NCI-H187 treated with DMSO at 0.1 percent for 48 hours (cell line): ENCODE data around the gene SLC6A3.
"Not testable (repeated sequence)": the region's sequence is repeated elsewhere in the genome, so short reads cannot be mapped to it uniquely, and the experiment has no call there.

Source experiments
- DNase-seq: peaks from one replicate; lab custom pipeline; 2025; lab: John Stamatoyannopoulos, UW

The SLC6A3 gene

DNA sequence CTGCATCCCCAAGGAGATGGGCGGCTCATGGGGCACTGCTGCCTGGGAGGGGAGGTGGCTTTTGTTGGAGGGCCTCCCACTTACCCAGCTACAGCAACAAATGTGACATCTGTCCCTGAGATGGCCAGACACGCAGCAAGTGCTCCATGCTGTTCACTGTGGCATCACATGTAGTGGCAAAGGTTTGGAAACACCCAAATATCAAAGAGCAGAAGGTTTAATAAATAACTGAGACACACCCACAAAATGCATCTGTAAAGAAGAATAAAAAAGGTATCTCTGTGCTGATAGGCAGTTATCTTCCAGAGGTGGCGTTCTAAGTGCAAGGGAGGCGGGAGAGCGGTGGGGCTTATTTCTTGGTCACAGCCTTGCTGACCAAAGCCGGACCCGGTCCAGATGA lies 77.0 kb downstream of the SLC6A3 start:
- DNase-seq, result no peak

DNA sequence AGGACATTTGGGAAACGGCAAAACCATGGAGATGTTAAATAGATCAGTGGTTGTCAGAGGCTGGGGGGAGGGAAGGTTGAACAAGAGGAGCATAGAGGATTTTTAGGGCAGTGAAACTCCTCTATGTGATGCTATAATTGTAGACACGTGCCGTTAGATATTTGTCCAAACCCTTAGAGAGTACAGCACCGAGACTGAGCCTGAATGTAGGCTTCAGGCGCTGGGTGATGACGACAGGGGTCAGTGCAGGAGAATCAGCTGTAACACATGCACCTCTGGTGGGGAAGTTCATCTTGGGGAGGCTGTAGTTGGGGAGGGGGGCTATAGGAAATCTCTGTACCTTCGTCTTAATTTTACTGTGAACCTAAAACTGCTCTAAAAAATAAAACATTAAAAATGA lies 78.1 kb downstream of the SLC6A3 start:
- DNase-seq, result no peak

DNA sequence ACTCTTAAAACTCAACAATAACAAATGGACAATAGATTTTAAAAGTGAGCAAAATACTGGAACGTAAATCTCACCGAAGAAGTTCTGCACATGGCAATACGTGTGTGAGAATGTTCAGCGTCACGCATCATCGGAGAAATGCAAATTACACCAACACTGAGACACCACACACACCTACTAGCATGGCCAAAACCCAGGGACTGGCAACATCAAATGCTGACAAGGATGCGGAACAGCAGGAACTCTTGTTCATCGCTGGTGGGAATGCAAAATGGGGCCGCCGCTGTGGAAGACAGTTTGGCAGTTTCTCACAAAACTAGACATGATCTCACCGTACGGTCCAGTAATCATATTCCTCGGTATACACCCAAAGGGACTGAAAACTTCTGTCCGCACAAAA lies 78.7 kb downstream of the SLC6A3 start:
- DNase-seq, result no peak

DNA sequence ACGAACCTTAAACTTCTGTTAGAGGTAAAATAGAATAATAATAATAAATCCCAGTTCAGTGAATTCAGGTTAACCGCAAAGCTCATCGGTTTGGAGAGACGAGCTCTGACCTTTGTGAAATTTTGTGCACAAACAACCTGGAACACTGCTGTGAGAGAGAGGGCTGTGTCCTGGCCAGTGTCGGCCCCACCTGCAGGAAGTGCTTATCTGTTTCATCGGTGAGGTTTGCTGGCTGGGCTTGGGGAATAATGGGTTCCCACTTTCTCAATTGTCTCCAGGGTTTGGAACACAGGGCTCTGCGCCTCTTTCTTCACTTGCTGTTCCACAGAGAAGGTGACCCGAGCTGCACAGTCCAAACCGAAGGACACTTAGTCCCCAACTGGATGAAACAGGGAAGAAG lies 81.0 kb downstream of the SLC6A3 start:
- DNase-seq, result no peak

DNA sequence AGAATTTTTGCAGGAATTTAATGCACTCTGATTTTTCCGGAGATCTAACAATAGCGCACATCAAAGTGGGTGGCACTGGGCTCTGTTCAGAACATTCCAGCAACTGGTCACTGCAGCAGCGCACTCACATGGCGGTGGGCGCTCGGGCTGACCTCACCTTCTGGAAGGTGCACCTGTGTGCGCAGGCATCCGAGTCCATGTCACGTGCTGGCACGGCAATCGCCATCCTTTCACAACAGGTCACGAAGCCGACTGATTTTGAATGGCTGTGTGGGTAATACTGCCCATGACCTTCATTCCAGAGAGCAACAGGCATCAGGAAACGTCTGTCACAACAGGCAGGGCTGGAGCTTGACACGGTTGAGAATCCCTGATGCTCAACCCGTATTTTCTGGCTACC lies 81.7 kb downstream of the SLC6A3 start:
- no peak for DNase-seq

DNA sequence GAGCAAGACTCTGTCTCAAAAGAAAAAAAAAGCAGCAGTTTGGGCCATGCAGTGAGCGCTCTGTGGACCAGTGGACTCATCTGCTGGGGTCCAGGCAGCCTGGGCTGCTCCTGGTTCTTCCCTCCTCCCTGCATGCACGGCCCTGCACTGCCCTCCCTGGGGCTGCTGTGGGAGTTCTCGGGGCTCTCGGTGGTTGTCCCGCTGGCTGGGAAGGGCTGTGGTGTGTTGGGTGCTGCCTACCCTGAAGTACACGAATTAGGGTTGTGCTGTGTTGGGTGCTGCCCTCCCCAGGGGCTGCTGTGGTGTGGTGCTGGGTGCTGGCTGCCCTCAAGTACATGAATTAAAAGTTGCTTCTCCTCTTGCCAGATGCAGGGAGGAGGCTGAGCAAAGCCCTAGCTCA lies 82.1 kb downstream of the SLC6A3 start:
- no peak for DNase-seq

DNA sequence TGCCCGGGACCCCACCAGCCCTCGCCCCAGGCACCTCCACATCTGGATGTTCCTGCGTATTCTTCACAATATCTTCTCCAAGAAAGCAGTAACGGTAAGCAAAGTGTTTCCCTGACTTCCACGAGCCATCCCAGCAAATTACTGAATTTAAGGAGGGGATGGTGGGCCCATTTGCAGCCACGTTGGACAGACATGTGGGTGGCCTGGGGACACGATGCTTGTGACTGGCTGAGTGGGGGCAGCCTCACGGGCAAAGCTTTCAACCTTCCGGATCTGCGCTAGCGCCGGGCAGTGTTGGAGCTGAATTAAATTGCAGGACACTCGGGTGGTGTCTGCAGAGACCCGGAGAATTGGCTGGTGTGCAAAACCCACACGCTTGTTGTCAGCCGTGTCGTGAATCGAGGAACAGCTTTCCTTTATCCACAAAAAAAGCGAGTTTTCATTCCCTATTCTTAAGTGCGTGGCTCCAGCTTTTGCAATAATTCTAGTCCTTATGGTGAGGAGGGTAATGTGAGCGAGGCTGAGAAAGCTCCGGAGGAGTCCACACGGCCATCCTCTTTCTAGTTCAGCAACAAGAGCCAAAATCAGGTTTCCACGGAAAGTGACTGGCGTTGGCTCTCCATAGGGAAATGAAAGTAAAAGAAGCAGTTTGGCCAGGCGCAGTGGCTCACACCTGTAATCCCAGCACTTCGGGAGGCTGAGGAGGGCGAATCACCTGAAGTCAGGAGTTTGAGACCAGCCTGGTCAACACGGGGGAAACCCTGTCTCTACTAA lies 82.8 kb downstream of the SLC6A3 start:
- no peak for DNase-seq

DNA sequence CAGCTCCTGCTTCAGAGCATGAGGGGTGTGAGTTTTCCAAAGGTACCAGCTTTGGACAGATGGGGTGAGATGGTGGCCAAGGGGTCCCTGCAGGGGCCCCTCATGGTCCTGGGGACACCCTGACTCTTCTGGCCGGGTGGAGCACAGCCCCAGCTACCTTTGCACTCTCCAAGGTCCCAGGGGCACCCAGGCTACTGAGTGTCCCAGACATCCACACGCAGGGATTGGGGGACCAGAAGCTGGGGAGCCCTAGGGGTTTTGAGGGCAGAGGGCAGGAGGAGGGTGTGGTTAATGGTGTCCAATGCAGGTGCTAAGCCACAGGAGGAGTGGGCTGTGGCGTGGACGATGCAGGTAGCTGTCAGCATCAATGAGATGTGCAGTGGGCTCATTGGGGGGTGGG lies 84.4 kb downstream of the SLC6A3 start:
- DNase-seq, result no peak

DNA sequence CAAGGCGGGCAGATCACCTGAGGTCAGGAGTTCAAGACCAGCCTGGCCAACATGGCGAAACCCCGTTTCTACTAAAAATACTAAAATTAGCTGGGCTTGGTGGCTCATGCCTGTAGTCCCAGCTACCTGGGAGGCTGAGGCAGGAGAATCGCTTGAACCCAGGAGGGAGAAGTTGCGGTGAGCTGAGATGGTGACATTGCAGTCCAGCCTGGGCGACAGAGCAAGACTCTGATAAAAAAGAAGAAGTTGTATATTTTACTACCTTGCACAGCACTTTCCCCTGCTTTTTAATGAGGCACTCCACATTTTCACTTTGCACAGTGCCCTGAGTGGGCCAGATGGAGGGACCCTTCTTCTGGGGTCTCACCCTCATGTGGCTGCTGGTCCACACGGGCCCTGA lies 84.9 kb downstream of the SLC6A3 start:
- not testable (repeated sequence) for DNase-seq

DNA sequence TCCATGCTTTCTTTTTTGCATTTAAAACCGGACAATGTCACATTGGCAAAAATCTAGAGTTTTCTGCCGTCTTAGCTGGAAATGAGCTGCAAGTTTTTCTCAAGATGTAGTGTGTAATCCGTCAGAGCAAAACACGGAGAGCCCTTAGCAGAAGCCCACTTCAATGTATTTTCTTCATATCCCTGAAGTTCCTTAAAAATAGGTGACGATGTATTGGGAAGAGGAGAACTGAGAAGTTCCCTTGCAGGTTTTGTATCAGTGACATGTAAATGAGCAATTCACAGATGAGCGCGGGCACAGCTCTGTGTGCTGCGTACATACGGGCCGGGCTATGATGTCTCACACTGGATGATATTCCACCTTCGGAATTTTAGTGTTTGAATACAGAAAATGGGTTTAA lies 85.5 kb downstream of the SLC6A3 start:
- DNase-seq, result no peak

DNA sequence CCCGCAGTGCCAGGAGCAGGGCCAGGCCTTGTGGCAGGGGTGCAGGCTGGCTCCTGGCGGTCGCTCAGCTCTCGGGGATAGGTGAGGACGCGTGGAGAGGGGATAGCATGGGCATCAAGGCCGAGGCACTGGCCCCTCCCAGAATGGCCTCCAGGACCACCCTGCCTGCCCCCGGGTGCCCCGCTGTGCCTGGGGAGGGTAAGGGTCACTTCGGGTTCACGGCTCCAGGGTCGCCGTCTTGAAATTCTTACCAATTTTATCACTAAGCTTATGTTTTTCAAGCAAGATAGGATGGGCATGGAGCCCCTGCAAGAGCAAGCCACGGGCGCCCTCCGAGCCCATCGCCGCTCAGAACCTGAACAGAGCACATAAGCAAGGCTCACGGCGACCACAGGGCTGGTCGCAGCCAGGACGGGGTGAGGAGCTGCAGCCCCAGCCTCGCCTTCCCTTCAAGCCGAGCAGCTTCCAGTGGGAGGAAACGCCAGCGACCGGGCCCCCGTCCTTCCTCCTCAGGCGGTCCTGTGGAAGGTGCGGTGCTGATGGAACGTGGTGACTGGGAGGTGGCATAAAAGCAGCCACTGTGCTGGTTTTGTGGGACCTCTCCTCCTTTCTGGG lies 86.1 kb downstream of the SLC6A3 start:
- no peak for DNase-seq

DNA sequence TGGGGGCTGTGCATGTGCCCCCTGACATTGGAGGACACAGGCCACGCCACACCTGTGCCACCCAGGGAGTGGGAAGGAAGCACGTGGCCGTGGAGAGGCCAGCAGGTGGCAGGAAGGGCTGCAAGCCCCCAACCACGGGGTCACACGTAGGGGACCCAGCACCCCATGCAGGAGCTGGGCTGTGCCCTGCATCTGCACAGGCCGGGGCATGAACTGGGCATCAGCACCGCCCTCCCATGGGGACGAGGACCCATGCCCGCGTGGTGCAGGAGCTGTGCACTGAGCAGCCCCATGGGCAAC lies 86.6 kb downstream of the SLC6A3 start:
- DNase-seq, result no peak

DNA sequence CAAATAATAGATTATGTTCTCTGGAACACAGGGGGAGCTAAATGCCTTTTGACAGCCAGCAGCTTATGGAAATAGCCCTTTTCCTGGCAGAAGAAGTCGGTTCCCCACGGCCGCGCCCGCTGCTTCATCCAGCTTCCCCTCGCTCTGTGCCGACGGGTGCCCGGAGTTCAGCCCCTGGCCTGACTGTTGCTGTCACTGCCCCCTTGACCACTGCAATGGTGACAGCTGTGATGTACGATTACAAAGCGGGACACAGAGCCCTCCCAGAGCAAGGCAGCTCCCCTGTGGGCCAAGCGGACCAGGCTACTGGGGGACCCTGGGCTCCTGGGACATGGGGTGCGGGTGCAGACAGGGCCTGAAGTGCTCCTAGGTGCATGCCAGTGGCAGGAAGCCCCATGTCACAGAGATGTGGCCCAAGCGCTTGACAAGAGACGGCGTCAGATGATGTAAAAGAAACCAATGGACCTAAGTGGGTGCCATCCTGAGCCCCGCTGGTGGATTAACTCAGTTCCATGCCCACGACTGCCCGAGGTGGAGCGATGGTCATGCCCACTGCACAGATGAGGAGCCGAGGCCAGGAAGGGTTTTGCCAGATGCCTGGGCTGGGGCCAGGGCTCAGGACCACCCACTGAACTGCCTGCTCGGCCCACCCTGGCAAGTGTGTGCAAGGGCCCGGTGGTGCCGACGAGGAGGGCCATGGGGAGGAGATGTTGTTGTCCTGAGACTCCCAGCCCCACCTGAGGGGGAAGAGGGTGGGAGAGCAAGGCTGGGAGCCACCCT lies 87.1 kb downstream of the SLC6A3 start:
- no peak for DNase-seq

DNA sequence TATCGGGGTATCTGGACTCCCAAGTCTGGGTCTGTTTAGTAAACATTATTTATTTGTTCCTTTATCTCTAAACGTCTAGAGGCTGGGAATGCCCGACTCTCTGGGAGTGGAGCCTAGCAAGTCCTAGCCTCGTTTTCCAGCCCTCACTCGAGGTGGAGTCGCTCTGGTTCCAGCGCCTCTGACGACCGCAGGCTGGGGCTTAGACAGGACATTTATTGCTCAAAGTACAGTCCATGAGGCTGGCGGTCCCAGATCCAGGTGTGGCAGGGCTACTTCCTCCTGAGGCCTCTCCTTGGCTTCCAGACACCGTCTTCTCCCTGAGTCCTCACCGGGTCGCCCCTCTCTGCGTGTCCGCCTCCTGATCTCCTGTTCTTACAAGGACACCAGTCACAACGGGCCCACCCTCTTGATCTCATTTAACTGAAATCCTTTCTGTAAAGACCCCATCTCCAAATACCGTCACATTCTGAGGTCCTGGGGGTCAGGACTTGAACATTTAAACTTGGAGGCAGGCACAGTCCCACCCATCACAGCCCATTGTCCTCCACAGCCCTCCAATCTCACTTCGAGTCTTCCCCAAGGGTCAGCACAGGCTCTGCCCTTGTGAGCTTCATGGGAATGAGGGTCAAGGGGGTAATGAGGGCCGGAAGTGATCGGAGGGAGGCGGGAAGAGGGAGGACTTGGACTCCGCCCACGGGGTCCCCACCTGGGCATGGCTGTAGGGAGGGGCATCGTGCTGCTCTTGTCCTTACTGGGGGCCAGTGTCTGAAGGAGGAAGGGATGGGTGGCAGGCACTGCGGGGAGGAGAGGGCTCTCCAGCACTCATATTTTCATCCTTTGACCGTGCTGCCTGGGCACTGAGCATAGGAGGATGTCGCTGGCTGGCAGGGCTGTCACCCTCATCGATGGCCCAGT lies 88.1 kb downstream of the SLC6A3 start:
- no peak for DNase-seq

DNA sequence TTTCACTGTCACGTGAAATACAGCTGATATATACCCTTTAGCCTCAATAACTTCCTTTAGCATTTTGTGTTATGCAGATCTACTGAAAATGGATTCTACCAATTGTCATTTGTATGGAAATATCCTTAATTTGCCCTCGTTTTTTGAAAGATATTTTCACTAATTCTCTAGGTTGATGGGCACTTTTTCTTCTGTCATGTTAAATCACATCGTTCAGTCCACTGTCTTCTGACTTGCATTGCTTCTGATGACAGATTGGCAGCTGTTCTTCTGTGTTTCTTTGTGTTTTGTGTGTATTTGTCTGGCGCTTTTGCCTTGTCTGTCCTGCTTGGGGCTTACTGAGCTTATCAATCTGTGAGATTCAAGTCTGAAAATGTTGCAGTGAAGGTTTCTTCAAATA lies 90.7 kb downstream of the SLC6A3 start:
- no peak for DNase-seq

DNA sequence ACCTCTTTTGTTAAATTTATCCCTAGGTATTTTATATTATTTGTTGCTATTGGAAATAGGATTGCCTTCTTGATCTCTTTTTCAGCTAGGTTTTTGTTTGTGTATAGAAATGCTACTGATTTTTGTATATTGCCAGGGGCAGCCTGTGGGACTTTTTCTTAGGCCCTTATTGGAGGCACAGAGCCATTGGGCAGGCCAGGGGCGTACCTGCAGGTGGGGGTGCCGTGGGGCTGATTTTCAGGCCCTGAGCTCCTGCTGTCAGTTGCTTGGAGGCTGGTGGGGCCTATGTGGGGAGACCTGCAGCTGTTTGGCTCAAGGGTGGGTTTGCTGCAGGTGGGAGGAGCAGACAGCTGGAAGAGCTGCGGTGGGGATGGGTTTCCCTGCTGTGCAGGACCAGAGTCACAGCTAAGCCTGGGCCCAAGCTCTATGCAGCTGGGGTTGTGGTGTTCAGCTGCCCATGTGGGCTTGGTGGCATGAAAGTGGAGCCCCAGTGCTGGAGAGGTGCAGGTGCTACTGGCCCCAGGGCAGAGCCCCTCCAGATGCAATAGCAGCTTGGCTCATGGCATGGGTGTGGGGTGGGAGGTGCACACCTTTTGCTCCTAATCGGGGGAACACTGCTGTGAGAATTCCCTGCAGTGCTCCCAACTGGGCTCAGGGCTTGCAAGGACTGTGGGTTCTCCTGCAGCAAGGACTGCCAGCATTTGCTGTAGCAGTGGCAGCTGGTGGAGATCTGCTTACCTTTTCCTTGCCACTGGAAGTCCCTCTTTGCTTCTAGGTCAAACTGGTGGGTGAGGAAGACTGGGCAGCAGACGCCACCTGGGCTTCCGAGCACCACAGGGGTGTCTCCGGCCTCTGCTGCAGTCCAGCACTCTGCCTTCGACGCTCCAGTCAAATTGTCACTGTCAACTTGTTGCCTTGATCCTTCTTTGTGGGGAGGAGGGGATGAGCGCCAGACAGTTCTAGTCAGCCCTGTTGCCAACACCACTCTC lies 92.7 kb downstream of the SLC6A3 start:
- DNase-seq, result no peak

DNA sequence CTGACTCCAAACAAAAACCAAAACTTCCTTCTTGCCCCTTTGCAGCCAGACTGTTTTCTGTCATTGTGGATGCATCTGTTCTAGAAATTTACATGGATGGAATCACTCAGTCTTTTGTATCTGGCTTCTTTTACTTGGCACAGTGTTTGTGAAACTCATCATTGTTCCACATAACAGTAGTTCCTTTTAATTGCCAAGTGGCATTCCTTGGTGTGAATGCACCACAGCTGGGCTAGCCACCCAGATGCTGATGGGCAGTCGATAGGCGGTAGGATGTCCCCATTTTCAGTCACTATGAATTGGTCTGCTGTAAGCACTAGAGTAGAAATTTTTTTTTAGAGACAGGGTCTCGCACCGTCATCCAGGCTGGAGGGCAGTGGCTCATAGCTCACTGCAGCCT lies 94.1 kb downstream of the SLC6A3 start:
- no peak for DNase-seq

DNA sequence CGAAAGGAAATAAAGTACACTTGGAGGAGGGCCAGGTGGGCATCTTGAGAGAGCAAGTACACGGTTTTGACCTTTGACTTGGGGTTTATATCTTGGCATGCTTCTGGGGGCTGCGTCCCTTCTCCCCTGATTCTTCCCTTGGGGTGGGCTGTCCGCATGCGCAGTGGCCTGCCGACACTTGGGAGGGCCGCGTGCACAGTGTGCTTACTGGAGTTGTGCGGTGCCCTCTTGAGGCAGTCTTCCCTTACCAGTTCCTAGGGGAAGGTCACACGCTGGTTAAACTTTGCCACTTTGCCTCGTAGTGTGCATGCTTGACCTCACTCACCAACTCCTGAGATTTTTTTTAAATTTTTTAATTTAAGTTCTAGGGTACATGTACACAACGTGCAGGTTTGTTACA lies 96.0 kb downstream of the SLC6A3 start:
- no peak for DNase-seq

DNA sequence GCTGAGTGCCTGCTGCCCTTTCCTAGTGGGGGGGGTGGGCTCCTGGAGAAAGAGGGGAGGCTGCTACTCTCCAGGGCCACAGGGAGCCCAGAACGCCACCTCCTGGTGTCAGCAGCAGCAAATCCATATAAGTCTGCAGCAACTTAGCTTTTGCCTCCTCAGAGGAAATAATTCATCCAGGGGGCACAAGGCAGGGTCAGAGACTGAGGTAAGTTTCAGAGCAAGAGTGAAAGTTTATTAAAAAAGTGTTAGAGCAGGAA lies 96.3 kb downstream of the SLC6A3 start:
- DNase-seq, result no peak

DNA sequence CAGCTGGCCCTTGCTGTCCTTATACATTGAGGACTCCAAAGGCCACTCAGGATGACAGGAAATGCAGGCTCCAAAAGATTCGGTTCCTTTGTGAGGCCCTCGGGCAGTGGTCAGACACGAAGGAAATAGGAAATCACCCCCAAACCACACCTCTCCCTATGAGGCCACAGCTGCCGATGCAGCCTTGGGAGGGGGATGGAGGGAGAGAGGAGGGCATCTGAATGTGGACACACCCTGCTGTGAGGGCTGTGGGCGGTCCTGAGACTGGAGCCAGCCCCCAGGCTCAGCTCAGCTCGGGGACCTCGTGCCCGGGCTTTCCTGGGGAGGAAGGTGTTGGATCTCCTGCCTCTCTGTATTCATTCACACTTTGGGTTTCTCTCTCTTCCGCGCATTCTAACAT lies 97.7 kb downstream of the SLC6A3 start:
- DNase-seq, result no peak

DNA sequence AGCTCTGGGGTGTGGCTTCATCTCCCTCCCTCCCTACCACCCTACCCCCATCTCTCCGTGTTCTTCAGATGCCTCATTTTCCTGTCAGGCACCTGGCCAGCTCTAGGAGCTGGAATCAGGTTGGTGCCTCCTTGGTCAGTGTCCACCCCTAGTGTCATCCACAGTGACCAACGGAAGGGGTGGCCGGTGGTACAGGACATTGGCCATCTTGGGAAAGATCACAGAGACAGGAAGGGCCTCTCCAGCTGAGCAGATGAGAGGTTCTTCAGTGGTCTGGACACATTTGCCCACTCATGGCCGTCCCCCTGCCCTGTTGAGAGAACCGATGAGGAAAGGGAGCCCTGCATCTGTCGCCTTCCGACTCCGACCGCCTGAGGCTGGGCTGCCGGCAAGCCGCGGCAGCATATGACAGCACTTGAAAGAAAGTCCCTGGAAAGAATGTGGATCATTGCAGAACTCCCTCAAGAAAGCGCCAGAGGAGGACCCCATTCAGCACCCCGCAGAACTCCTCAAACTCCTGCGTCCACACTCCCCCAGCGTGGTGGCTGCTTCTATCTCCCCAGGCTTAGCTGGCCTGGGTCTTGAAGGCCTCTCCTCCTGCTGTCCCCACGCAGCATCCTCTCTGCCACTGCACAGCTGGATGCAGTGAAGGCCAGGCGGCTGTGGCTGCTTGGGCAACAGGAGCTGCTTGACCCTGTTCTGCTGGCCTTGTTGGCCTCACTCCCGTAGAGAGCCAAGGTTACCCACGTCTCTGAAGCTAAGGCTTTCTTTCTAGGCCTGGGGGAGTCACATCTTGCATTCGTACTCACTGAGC lies 98.4 kb downstream of the SLC6A3 start:
- DNase-seq, result no peak
